Muscle layer of colon (tissue), 2 donors: ENCODE measurements around the gene MIR17HG.
A peak's percentile ranks its signal among the peaks of the same experiment; 100 is the strongest.
"Not testable (repeated sequence)": the region's sequence is repeated elsewhere in the genome, so short reads cannot be mapped to it uniquely, and the experiment has no call there.

Experiments used
- H3K27ac ChIP-seq: one replicate; pipeline ENCODE4 v1.7.0; 2013; ENCODE audit warnings: low read depth, mild to moderate bottlenecking, low read length, moderate library complexity
- H3K27me3 ChIP-seq, 2 donors: one replicate each; pipeline ENCODE4 v1.7.0; 2013; ENCODE audit warnings: low read length in 2 of 2, mild to moderate bottlenecking in 2 of 2; ENCODE audit not compliant: insufficient read depth in 2 of 2, control insufficient read depth in 1 of 2
- H3K36me3 ChIP-seq: one replicate; pipeline ENCODE4 v1.7.0; 2013; ENCODE audit warnings: mild to moderate bottlenecking, low read length; ENCODE audit not compliant: insufficient read depth
- H3K4me1 ChIP-seq: one replicate; pipeline ENCODE4 v1.7.0; 2013; ENCODE audit warnings: mild to moderate bottlenecking, low read length; ENCODE audit not compliant: insufficient read depth
- H3K4me3 ChIP-seq, 2 donors: one replicate each; pipeline ENCODE4 v1.7.0; 2013; ENCODE audit warnings: low read length in 2 of 2, low read depth in 1 of 2, mild to moderate bottlenecking in 1 of 2, moderate library complexity in 1 of 2
- H3K9ac ChIP-seq: one replicate; pipeline ENCODE4 v1.7.0; 2013; ENCODE audit warnings: low read length
- H3K9me3 ChIP-seq: one replicate; pipeline ENCODE4 v1.7.0; 2013; ENCODE audit warnings: mild to moderate bottlenecking, low read length
- donor health status: abdominal sarcoma.
- donor health status: Adenocarcinoma of cecum.

MIR17HG gene

DNA sequence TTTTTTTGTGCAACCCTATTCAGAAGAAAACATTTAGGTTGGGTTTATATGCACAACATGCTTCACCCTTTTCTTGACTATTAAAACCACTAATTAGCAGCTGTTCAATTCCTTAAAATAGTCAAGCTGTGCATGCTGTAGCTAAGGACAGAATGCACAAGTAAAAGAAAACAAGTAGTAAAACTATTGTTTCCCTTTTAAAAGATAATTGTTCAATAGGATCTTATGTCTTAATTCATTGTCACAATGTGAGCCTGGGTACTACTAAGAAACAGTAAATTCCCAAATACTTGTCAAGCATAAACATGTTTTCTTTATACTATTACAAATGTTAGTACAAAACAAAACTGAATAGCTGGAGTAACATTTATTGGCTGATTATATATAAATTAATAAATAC, 32.6 kb upstream of the MIR17HG start:
- no peaks in the 10 kb centered on the region for H3K4me1 ChIP-seq
- no peaks in the 10 kb centered on the region for H3K36me3 ChIP-seq
- no peaks in the 10 kb centered on the region for H3K9me3 ChIP-seq
- H3K4me3 ChIP-seq = no peak overlapping the region
- no peaks in the 10 kb centered on the region for H3K27me3 ChIP-seq
- H3K27ac ChIP-seq = no peak overlapping the region
- no peak overlapping the region for H3K9ac ChIP-seq

- Histone ChIP-seq H3K9ac (no peak overlapping the region), H3K4me1 (no peaks in the 10 kb centered on the region), H3K27ac (no peak overlapping the region), H3K4me3 (no peak overlapping the region), H3K36me3 (no peaks in the 10 kb centered on the region), H3K9me3 (no peaks in the 10 kb centered on the region), H3K27me3 (no peaks in the 10 kb centered on the region)
Observed at GRCh38 chr13:91318886-91319285, 28.6 kb upstream of the MIR17HG start.

- no peaks in the 10 kb centered on the region for H3K36me3 ChIP-seq
- H3K9me3 ChIP-seq = no peaks in the 10 kb centered on the region
- H3K4me1 ChIP-seq = no peaks in the 10 kb centered on the region
- no peak overlapping the region for H3K4me3 ChIP-seq
- H3K9ac ChIP-seq = no peak overlapping the region
- no peak overlapping the region for H3K27ac ChIP-seq
- H3K27me3 ChIP-seq = no peaks in the 10 kb centered on the region
Observed at GRCh38 chr13:91319996-91320395, 27.5 kb upstream of the MIR17HG start.

GRCh38 chr13:91320990-91321389, 26.5 kb upstream of the MIR17HG start:
- not testable (repeated sequence) for H3K27ac ChIP-seq, H3K36me3 ChIP-seq, H3K4me3 ChIP-seq, H3K9ac ChIP-seq, H3K4me1 ChIP-seq, H3K9me3 ChIP-seq, H3K27me3 ChIP-seq

DNA sequence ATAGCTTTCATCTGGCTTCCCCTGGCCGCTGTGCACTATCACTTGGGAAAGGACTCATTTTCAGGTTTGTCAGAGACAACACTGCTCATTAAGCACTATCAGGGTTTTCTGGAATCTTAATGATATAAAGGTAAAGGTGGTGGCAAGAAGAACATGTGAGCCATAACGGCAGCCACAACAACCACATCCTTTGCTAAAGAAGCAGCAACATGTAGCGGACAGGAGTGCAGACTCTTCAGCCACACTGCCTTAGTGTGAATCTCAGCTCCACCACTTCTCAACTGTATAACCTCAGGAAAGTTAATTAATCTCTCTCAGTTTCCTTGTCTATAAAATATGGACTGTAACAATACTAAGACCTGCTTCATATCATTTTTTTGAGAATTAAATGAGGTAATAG, 24.1 kb upstream of the MIR17HG start:
- no peaks in the 10 kb centered on the region for H3K36me3 ChIP-seq

GRCh38 chr13:91326146-91326545, 21.3 kb upstream of the MIR17HG start:
- Histone ChIP-seq H3K27me3 (no peaks in the 10 kb centered on the region), H3K4me1 (no peaks in the 10 kb centered on the region), H3K9me3 (no peaks in the 10 kb centered on the region), H3K27ac (no peak overlapping the region), H3K36me3 (no peaks in the 10 kb centered on the region), H3K4me3 (no peak overlapping the region), H3K9ac (no peak overlapping the region)

More for the DNA sequence above, 24.1 kb upstream of the MIR17HG start:
- no peak overlapping the region for H3K4me3 ChIP-seq
- no peak overlapping the region for H3K27ac ChIP-seq
- H3K27me3 ChIP-seq = no peaks in the 10 kb centered on the region
- no peak overlapping the region for H3K9ac ChIP-seq
- H3K9me3 ChIP-seq = no peaks in the 10 kb centered on the region
- no peaks in the 10 kb centered on the region for H3K4me1 ChIP-seq

DNA sequence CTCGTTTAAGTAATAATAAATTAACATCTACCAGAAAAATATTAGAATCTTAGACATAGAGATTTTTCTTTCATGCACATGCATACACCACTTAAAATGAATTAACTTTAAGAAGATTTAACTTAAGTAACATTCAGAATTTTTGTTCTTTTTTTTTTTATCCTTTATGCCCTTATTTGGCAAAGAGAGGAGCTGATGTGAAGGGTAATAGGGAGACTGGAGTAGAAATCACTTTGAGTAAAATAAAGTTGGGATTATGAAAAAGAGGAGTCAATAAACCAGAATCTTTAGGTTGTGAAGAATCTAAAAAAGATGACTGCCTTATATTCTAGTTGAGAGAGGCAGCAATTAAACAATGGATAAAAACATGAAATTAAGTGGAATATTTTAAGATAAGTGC, 18.8 kb upstream of the MIR17HG start:
- no peaks in the 10 kb centered on the region for H3K4me1 ChIP-seq
- H3K9me3 ChIP-seq = no peaks in the 10 kb centered on the region
- H3K36me3 ChIP-seq = no peaks in the 10 kb centered on the region
- H3K27ac ChIP-seq = no peak overlapping the region
- no peak overlapping the region for H3K9ac ChIP-seq
- H3K4me3 ChIP-seq = no peak overlapping the region
- H3K27me3 ChIP-seq = no peaks in the 10 kb centered on the region

DNA sequence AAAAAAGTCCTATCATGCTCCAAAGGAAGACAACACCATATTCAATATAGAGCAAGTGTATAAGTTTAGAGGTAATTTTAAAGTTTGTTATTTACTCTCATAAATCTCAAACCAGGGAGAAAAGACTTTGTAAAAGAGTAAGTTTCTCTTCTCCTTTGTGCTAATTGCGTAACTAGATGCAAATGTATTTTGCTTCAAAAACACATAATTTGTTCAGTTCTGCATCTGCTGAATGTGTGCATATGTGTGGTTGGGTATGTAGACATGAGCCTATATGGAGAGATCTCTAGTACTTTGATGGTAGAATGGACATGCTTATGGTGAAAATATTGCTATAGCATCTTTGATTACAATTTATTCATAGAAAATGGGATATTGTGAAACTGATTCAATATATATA, 17.8 kb upstream of the MIR17HG start:
- no peak overlapping the region for H3K4me3 ChIP-seq
- H3K9me3 ChIP-seq = no peaks in the 10 kb centered on the region
- no peaks in the 10 kb centered on the region for H3K4me1 ChIP-seq
- H3K36me3 ChIP-seq = no peaks in the 10 kb centered on the region
- no peak overlapping the region for H3K9ac ChIP-seq
- no peak overlapping the region for H3K27ac ChIP-seq
- H3K27me3 ChIP-seq = no peaks in the 10 kb centered on the region

GRCh38 chr13:91331047-91331915, 16.2 kb upstream of the MIR17HG start:
- Histone ChIP-seq H3K27ac (no peak overlapping the region), H3K4me3 (no peak overlapping the region), H3K36me3 (no peaks in the 10 kb centered on the region), H3K27me3 (no peaks in the 10 kb centered on the region), H3K9ac (no peak overlapping the region), H3K4me1 (no peaks in the 10 kb centered on the region), H3K9me3 (no peaks in the 10 kb centered on the region)

DNA sequence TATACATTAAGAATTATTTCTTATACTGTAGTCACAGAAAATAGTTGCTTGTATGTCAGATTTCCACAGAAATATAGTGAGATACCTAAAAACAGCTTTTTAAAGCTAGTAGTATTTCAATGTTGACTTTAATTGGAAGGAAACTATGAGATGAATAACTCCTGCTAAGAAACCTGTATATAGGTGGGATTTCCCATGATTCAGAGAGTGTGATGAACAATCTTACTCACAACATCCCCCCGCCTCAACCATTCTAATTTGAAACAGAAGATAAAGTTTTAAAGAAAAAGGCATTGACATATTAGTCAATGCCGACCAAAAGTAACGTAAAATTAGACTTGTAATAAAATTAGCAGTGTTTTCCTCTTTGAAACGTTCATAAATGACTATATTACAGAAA, 1.4 kb upstream of the MIR17HG start:
- Histone ChIP-seq H3K9ac (no peak overlapping the region), H3K9me3 (no peaks in the 10 kb centered on the region), H3K36me3 (peaks cover 13% of the 10 kb centered on the region), H3K27ac (no peak overlapping the region), H3K4me3 (no peak overlapping the region), H3K4me1 (peaks cover 18% of the 10 kb centered on the region), H3K27me3 (no peaks in the 10 kb centered on the region)

DNA sequence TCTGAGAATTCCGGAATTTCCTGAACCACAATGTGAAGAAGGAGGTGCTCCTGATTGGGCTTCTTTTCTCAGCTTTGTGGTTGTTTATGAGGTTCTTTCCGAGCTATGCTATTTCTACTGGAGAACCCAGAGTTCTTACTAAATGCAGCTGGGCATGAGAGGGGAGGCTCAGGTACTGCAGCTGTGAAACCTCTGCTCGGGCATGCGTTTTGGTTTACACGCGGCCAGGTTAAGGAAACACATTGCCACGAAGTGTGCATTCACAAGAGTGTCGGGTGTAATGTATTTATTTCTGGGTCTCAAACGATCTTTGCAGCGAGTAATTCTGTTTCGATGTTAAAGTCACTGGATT, 661 bp upstream of the MIR17HG start:
- Histone ChIP-seq H3K9ac (peak overlapping the region; percentile 51), H3K36me3 (peaks cover 14% of the 10 kb centered on the region), H3K27ac (peak overlapping the region; percentile 10), H3K9me3 (no peaks in the 10 kb centered on the region), H3K4me1 (peaks cover 20% of the 10 kb centered on the region), H3K4me3 (peak overlapping the region; percentile 77 to 79), H3K27me3 (no peaks in the 10 kb centered on the region)
